Stomach (tissue), 4 donors: ENCODE results near the gene TAF1C.

Experiments
- POLR2A ChIP-seq, 4 donors: fragments of 450-650 bp; IDR thresholded peaks; one replicate each; pipeline ENCODE4 v1.6.1; 2016; ENCODE audit warnings: antibody characterized with exemption in 4 of 4, control low read depth in 2 of 4, mild to moderate bottlenecking in 1 of 4, moderate library complexity in 1 of 4
- POLR2AphosphoS5 ChIP-seq, 3 donors: sonication (generic); formaldehyde crosslinking; IDR thresholded peaks; one replicate each; pipeline ENCODE4 v1.6.1; 2016; ENCODE audit warnings: antibody characterized with exemption in 3 of 3
- TF ChIP-seq, protein P1 (sequence below), 7 experiments: fragments of 450-650 bp in 4 of 7; fragments of 200-600 bp in 3 of 7; sonication (generic) in 3 of 7; IDR thresholded peaks; one replicate each; pipeline ENCODE4 v1.5.1; 2016 to 2019; ENCODE audit warnings: antibody characterized with exemption in 7 of 7, control low read depth in 2 of 7, mild to moderate bottlenecking in 1 of 7

DNA sequence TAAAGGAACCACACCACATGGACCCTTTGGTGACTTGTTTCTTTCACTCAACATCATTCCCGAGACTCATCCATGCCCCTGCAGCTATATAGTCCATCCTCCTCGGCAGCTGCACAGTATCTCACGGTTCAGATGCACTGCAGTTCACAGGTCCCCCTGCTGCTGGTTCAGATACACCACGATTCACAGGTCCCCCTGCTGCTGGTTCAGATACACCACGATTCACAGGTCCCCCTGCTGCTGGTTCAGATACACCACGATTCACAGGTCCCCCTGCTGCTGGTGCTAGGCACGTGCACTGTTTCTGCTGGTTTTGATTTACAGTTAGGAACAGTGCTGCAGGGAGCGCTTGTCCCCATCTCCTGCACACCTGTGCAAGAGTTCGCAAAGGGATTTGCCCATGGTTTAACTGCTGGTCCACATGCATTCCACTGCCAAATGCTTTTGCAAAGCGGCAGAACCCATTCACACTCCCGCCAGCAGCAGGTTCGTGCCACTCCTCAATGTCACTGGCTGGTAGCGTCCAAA, 45.6 kb downstream of the TAF1C start:
- no peak for TF ChIP-seq POLR2A (IDR thresholded peaks at IDR 0.05)
- no peak for TF ChIP-seq POLR2AphosphoS5 (IDR thresholded peaks at IDR 0.05)
- TF ChIP-seq, protein P1, sequence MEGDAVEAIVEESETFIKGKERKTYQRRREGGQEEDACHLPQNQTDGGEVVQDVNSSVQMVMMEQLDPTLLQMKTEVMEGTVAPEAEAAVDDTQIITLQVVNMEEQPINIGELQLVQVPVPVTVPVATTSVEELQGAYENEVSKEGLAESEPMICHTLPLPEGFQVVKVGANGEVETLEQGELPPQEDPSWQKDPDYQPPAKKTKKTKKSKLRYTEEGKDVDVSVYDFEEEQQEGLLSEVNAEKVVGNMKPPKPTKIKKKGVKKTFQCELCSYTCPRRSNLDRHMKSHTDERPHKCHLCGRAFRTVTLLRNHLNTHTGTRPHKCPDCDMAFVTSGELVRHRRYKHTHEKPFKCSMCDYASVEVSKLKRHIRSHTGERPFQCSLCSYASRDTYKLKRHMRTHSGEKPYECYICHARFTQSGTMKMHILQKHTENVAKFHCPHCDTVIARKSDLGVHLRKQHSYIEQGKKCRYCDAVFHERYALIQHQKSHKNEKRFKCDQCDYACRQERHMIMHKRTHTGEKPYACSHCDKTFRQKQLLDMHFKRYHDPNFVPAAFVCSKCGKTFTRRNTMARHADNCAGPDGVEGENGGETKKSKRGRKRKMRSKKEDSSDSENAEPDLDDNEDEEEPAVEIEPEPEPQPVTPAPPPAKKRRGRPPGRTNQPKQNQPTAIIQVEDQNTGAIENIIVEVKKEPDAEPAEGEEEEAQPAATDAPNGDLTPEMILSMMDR (IDR thresholded peaks at IDR 0.05): no peak
